ENCODE results near the gene IRAG1.

Gene IRAG1

GRCh38 chr11:10655943-10656576 is 37.5 kb downstream of the IRAG1 start:
- Histone ChIP-seq H3K9me3 (ENCODE audit: severe bottlenecking) (no peaks in the 10 kb centered on the region), H3K27me3 (ENCODE audit: insufficient read depth, low read depth, severe bottlenecking) (no peaks in the 10 kb centered on the region), H3K4me3 (ENCODE audit: low read depth, low read length) (no peak overlapping the region), H3K36me3 (no peaks in the 10 kb centered on the region), H3K27ac (no peak overlapping the region)
- TF ChIP-seq CTCF (IDR thresholded peaks at IDR 0.05; ENCODE audit: low read depth, low read length) = no peak
- no peak for DNase-seq

GRCh38 chr11:10655227-10655626 is 38.3 kb downstream of the IRAG1 start:
- H3K36me3 ChIP-seq = no peaks in the 10 kb centered on the region
- no peak overlapping the region for H3K4me3 ChIP-seq (ENCODE audit: low read depth, low read length)
- H3K9me3 ChIP-seq (ENCODE audit: severe bottlenecking) = no peaks in the 10 kb centered on the region
- no peak for DNase-seq
- H3K27me3 ChIP-seq (ENCODE audit: insufficient read depth, low read depth, severe bottlenecking) = no peaks in the 10 kb centered on the region
- no peak overlapping the region for H3K27ac ChIP-seq
- no peak for TF ChIP-seq CTCF (IDR thresholded peaks at IDR 0.05; ENCODE audit: low read depth, low read length)

GRCh38 chr11:10654811-10655150 is 38.8 kb downstream of the IRAG1 start:
- Histone ChIP-seq H3K27ac (no peak overlapping the region), H3K36me3 (no peaks in the 10 kb centered on the region), H3K9me3 (ENCODE audit: severe bottlenecking) (no peaks in the 10 kb centered on the region), H3K27me3 (ENCODE audit: insufficient read depth, low read depth, severe bottlenecking) (no peaks in the 10 kb centered on the region), H3K4me3 (ENCODE audit: low read depth, low read length) (no peak overlapping the region)
- TF ChIP-seq CTCF (IDR thresholded peaks at IDR 0.05; ENCODE audit: low read depth, low read length) = no peak
- DNase-seq = no peak

GRCh38 chr11:10653946-10654810 is 39.4 kb downstream of the IRAG1 start:
- peak; percentile 29 for DNase-seq
- peak; percentile 72 for TF ChIP-seq CTCF (IDR thresholded peaks at IDR 0.05; ENCODE audit: low read depth, low read length)
- H3K27ac ChIP-seq = no peak overlapping the region

GRCh38 chr11:10653261-10653660 is 40.3 kb downstream of the IRAG1 start:
- Histone ChIP-seq H3K4me3 (ENCODE audit: low read depth, low read length) (no peak overlapping the region), H3K27me3 (ENCODE audit: insufficient read depth, low read depth, severe bottlenecking) (no peaks in the 10 kb centered on the region), H3K36me3 (no peaks in the 10 kb centered on the region), H3K27ac (no peak overlapping the region), H3K9me3 (ENCODE audit: severe bottlenecking) (no peaks in the 10 kb centered on the region)
- TF ChIP-seq CTCF (IDR thresholded peaks at IDR 0.05; ENCODE audit: low read depth, low read length) = no peak
- no peak for DNase-seq

More at GRCh38 chr11:10653946-10654810, 39.4 kb downstream of the IRAG1 start:
- no peaks in the 10 kb centered on the region for H3K9me3 ChIP-seq (ENCODE audit: severe bottlenecking)
- H3K36me3 ChIP-seq = no peaks in the 10 kb centered on the region
- no peak overlapping the region for H3K4me3 ChIP-seq (ENCODE audit: low read depth, low read length)
- no peaks in the 10 kb centered on the region for H3K27me3 ChIP-seq (ENCODE audit: insufficient read depth, low read depth, severe bottlenecking)

Measured in WERI-Rb-1 (cell line).